GM23338 (cell line): ENCODE data around the gene HBM. TPM values are rescaled to one million over a fixed set of nuclear protein-coding genes. Genes with fewer than 3 reads are reported as not detected.
"Not testable (repeated sequence)": the region's sequence is repeated elsewhere in the genome, so short reads cannot be mapped to it uniquely, and the experiment has no call there.

Source experiments
- ATAC-seq: fragments of 200-7000 bp; cut with Tn5 transposase; 3 replicates; pipeline ENCODE4 v1.9.1; 2020
- DNase-seq: peaks from one replicate; pipeline ENCODE4 v3.0.0-alpha.2; 2015; ENCODE audit warnings: low spot score
- H2AFZ ChIP-seq: fragments of 200-600 bp; sonication (generic); 2 replicates; pipeline ENCODE4 v1.8.0; 2016; ENCODE audit warnings: antibody characterized with exemption, mild to moderate bottlenecking, moderate library complexity
- H3F3A ChIP-seq: fragments of 200-600 bp; sonication (generic); replicated peaks from 2 replicates; pipeline ENCODE4 v1.8.0; 2017; ENCODE audit warnings: antibody characterized with exemption, mixed run types, low read depth
- H3K27ac ChIP-seq: fragments of 200-600 bp; sonication (generic); 2 replicates; pipeline ENCODE4 v1.6.1; 2016; ENCODE audit warnings: low read depth
- H3K27me3 ChIP-seq: fragments of 200-600 bp; sonication (generic); 2 replicates; pipeline ENCODE4 v1.8.0; 2016; ENCODE audit warnings: mild to moderate bottlenecking, mixed run types, moderate library complexity; ENCODE audit not compliant: insufficient read depth
- H3K36me3 ChIP-seq: fragments of 200-600 bp; sonication (generic); 2 replicates; pipeline ENCODE4 v1.8.0; 2016; ENCODE audit warnings: mild to moderate bottlenecking; ENCODE audit not compliant: insufficient read depth
- H3K4me1 ChIP-seq: fragments of 200-600 bp; sonication (generic); 2 replicates; pipeline ENCODE4 v1.8.0; 2016; ENCODE audit warnings: mild to moderate bottlenecking, moderate library complexity; ENCODE audit not compliant: insufficient read depth
- H3K4me2 ChIP-seq: fragments of 200-600 bp; sonication (generic); 2 replicates; pipeline ENCODE4 v1.7.1; 2017; ENCODE audit warnings: mixed run types
- H3K4me3 ChIP-seq: fragments of 200-600 bp; sonication (generic); 2 replicates; pipeline ENCODE4 v1.6.1; 2016; ENCODE audit warnings: mixed run types
- H3K79me2 ChIP-seq: fragments of 200-600 bp; sonication (generic); replicated peaks from 2 replicates; pipeline ENCODE4 v1.8.0; 2017; ENCODE audit warnings: mild to moderate bottlenecking; ENCODE audit not compliant: insufficient read depth
- H3K9me2 ChIP-seq: fragments of 200-600 bp; sonication (generic); 2 replicates; pipeline ENCODE4 v1.8.0; 2017; ENCODE audit not compliant: insufficient read depth
- H4K20me1 ChIP-seq: fragments of 200-600 bp; sonication (generic); replicated peaks from 2 replicates; pipeline ENCODE4 v1.8.0; 2017; ENCODE audit warnings: mild to moderate bottlenecking; ENCODE audit not compliant: insufficient read depth
- H3K27ac Mint-ChIP-seq: 2 replicates; pipeline ENCODE4 v1.8.0; 2020; ENCODE audit warnings: inconsistent platforms, mild to moderate bottlenecking, moderate library complexity, mixed read lengths
- H3K27me3 Mint-ChIP-seq: 3 replicates; pipeline ENCODE4 v1.8.0; 2022; ENCODE audit warnings: low read depth, mild to moderate bottlenecking, moderate library complexity, mixed read lengths, inconsistent platforms; ENCODE audit not compliant: insufficient read depth, poor library complexity
- H3K36me3 Mint-ChIP-seq: 3 replicates; pipeline ENCODE4 v1.8.0; 2021; ENCODE audit warnings: low read depth, mild to moderate bottlenecking, inconsistent platforms, moderate library complexity, mixed read lengths
- H3K4me1 Mint-ChIP-seq: 3 replicates; pipeline ENCODE4 v1.8.0; 2020; ENCODE audit warnings: mild to moderate bottlenecking, inconsistent platforms, mixed read lengths
- H3K4me3 Mint-ChIP-seq: 3 replicates; pipeline ENCODE4 v1.8.0; 2021; ENCODE audit warnings: moderate library complexity, mild to moderate bottlenecking, inconsistent platforms, mixed read lengths
- H3K9me3 Mint-ChIP-seq: 3 replicates; pipeline ENCODE4 v1.8.0; 2020; ENCODE audit warnings: moderate library complexity, mild to moderate bottlenecking, inconsistent platforms, mixed read lengths
- CREB1 ChIP-seq: fragments of 250-450 bp; sonication (Bioruptor Pico); IDR thresholded peaks from 2 replicates; pipeline ENCODE4 v1.5.0; 2020; ENCODE audit warnings: low read depth, mild to moderate bottlenecking, moderate library complexity
- EZH2 ChIP-seq: fragments of 200-600 bp; sonication (generic); IDR thresholded peaks from one replicate; pipeline ENCODE4 v1.8.0; 2017; ENCODE audit warnings: antibody characterized with exemption, mild to moderate bottlenecking, low read depth; ENCODE audit not compliant: unreplicated experiment
- EZH2phosphoT487 ChIP-seq: fragments of 200-600 bp; sonication (generic); IDR thresholded peaks from one replicate; pipeline ENCODE4 v1.8.1; 2018; ENCODE audit warnings: antibody characterized with exemption; ENCODE audit not compliant: unreplicated experiment
- JUNB ChIP-seq: IDR thresholded peaks from one replicate; pipeline ENCODE4 v1.6.1; 2016; ENCODE audit warnings: antibody characterized with exemption; ENCODE audit not compliant: unreplicated experiment
- NANOG ChIP-seq: IDR thresholded peaks from 2 replicates; pipeline ENCODE4 v1.6.1; 2016; ENCODE audit warnings: antibody characterized with exemption, borderline replicate concordance
- POLR2AphosphoS5 ChIP-seq: IDR thresholded peaks from 2 replicates; pipeline ENCODE4 v1.6.1; 2016; ENCODE audit warnings: antibody characterized with exemption, low read depth
- STAT1 ChIP-seq: IDR thresholded peaks from one replicate; pipeline ENCODE4 v1.6.1; 2016; ENCODE audit warnings: antibody characterized with exemption; ENCODE audit not compliant: unreplicated experiment
- ZNF114 ChIP-seq: fragments of 250-450 bp; sonication (Bioruptor Pico); IDR thresholded peaks from 2 replicates; pipeline ENCODE4 v1.5.0; 2020; ENCODE audit warnings: mild to moderate bottlenecking, moderate library complexity
- ZNF331 ChIP-seq: fragments of 250-450 bp; sonication (Bioruptor Pico); IDR thresholded peaks from 2 replicates; pipeline ENCODE4 v1.5.0; 2020; ENCODE audit warnings: low read depth, mild to moderate bottlenecking, moderate library complexity
- polyA plus RNA-seq: library from polyadenylated mRNA; unstranded; fragments of >200 nt; fragmentation: Nextera tagmentation; extraction: Ambion mirVana; gene quantifications from 2 replicates; pipeline ENCODE4 v1.2.1, GENCODE V29; 2016
- total RNA-seq: library from RNA; depleted of rRNA; stranded (reverse); fragments of >200 nt; shearing (Covaris generic); gene quantifications from 2 replicates; pipeline ENCODE4 v1.2.3, GENCODE V29; 2014
- TF ChIP-seq, protein P1 (sequence below): IDR thresholded peaks from one replicate; pipeline ENCODE4 v1.6.1; 2018; ENCODE audit warnings: antibody characterized with exemption; ENCODE audit not compliant: unreplicated experiment
- TF ChIP-seq, protein P2 (sequence below): IDR thresholded peaks from 2 replicates; pipeline ENCODE4 v1.6.1; 2016; ENCODE audit warnings: antibody characterized with exemption
- TF ChIP-seq, protein P3 (sequence below), 2 experiments: fragments of 200-600 bp in 1 of 2; sonication (generic) in 1 of 2; conservative IDR thresholded peaks; 2 replicates each; pipeline versions ENCODE4 v1.5.1 to v1.6.1; 2016 to 2017; ENCODE audit warnings: antibody characterized with exemption in 2 of 2, low read depth in 2 of 2, mild to moderate bottlenecking in 2 of 2, moderate library complexity in 1 of 2

HBM gene
- total and polyA plus RNA-seq, 2 experiments from 2014 or later = not detected

DNA sequence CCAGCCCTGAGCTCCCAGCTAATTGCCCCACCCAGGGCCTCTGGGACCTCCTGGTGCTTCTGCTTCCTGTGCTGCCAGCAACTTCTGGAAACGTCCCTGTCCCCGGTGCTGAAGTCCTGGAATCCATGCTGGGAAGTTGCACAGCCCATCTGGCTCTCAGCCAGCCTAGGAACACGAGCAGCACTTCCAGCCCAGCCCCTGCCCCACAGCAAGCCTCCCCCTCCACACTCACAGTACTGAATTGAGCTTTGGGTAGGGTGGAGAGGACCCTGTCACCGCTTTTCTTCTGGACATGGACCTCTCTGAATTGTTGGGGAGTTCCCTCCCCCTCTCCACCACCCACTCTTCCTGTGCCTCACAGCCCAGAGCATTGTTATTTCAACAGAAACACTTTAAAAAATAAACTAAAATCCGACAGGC, 4.3 kb downstream of the HBM start:
- H3F3A ChIP-seq = peaks cover 12% of the 10 kb centered on the region
- H3K27ac Mint-ChIP-seq, H4K20me1 ChIP-seq, H3K9me2 ChIP-seq, H3K36me3 ChIP-seq, H3K27ac ChIP-seq, H3K79me2 ChIP-seq, H3K9me3 Mint-ChIP-seq, H3K36me3 Mint-ChIP-seq, H2AFZ ChIP-seq: not testable (repeated sequence)
- peak overlapping the region; percentile 62 for H3K4me2 ChIP-seq
- TF ChIP-seq, protein P1, sequence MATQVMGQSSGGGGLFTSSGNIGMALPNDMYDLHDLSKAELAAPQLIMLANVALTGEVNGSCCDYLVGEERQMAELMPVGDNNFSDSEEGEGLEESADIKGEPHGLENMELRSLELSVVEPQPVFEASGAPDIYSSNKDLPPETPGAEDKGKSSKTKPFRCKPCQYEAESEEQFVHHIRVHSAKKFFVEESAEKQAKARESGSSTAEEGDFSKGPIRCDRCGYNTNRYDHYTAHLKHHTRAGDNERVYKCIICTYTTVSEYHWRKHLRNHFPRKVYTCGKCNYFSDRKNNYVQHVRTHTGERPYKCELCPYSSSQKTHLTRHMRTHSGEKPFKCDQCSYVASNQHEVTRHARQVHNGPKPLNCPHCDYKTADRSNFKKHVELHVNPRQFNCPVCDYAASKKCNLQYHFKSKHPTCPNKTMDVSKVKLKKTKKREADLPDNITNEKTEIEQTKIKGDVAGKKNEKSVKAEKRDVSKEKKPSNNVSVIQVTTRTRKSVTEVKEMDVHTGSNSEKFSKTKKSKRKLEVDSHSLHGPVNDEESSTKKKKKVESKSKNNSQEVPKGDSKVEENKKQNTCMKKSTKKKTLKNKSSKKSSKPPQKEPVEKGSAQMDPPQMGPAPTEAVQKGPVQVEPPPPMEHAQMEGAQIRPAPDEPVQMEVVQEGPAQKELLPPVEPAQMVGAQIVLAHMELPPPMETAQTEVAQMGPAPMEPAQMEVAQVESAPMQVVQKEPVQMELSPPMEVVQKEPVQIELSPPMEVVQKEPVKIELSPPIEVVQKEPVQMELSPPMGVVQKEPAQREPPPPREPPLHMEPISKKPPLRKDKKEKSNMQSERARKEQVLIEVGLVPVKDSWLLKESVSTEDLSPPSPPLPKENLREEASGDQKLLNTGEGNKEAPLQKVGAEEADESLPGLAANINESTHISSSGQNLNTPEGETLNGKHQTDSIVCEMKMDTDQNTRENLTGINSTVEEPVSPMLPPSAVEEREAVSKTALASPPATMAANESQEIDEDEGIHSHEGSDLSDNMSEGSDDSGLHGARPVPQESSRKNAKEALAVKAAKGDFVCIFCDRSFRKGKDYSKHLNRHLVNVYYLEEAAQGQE = peak; percentile 67
- TF ChIP-seq, protein P2, sequence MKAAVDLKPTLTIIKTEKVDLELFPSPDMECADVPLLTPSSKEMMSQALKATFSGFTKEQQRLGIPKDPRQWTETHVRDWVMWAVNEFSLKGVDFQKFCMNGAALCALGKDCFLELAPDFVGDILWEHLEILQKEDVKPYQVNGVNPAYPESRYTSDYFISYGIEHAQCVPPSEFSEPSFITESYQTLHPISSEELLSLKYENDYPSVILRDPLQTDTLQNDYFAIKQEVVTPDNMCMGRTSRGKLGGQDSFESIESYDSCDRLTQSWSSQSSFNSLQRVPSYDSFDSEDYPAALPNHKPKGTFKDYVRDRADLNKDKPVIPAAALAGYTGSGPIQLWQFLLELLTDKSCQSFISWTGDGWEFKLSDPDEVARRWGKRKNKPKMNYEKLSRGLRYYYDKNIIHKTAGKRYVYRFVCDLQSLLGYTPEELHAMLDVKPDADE = peak; percentile 65
- peaks cover 88% of the 10 kb centered on the region for H3K27me3 ChIP-seq
- H3K4me3 Mint-ChIP-seq = peak overlapping the region; percentile 34; the same call in 1 of the 3 replicates
- peak overlapping the region; percentile 27; the same call in 1 of the 2 replicates for H3K4me3 ChIP-seq
- DNase-seq (peak; percentile 40), ATAC-seq (peak; percentile 18)
- peaks cover 52% of the 10 kb centered on the region for H3K4me1 ChIP-seq
- peaks cover 85% of the 10 kb centered on the region for H3K27me3 Mint-ChIP-seq
- peaks cover 47% of the 10 kb centered on the region for H3K4me1 Mint-ChIP-seq

DNA sequence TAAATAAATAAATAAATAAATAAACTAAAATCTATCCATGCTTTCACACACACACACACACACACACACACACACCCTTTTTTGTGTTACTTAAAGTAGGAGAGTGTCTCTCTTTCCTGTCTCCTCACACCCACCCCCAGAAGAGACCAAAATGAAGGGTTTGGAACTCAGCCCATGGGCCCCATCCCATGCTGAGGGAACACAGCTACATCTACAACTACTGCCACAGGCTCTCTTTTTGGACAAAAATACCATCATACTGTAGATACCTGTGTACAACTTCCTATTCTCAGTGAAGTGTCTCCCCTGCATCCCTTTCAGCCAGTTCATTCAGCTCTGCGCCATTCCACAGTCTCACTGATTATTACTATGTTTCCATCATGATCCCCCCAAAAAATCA, 5.0 kb downstream of the HBM start:
- DNase-seq (no peak), ATAC-seq (no peak)
- peaks cover 85% of the 10 kb centered on the region for H3K27me3 Mint-ChIP-seq
- Histone ChIP-seq H3F3A (peaks cover 12% of the 10 kb centered on the region), H3K4me1 (peaks cover 49% of the 10 kb centered on the region), H3K27ac (no peak overlapping the region), H2AFZ (no peak overlapping the region), H3K4me2 (no peak overlapping the region), H4K20me1 (no peaks in the 10 kb centered on the region; the same call in 1 of the 2 replicates), H3K27me3 (peaks cover 88% of the 10 kb centered on the region), H3K79me2 (no peaks in the 10 kb centered on the region), H3K4me3 (no peak overlapping the region), H3K9me2 (no peaks in the 10 kb centered on the region), H3K36me3 (no peaks in the 10 kb centered on the region)
- no peak overlapping the region; the same call in 2 of the 3 replicates for H3K4me3 Mint-ChIP-seq
- H3K9me3 Mint-ChIP-seq = no peaks in the 10 kb centered on the region
- H3K27ac Mint-ChIP-seq = no peak overlapping the region
- no peaks in the 10 kb centered on the region; the same call in 2 of the 3 replicates for H3K36me3 Mint-ChIP-seq
- H3K4me1 Mint-ChIP-seq = peaks cover 52% of the 10 kb centered on the region
- TF ChIP-seq POLR2AphosphoS5 = no peak
- TF ChIP-seq STAT1 = no peak
- no peak for TF ChIP-seq CREB1
- TF ChIP-seq EZH2phosphoT487 = no peak
- no peak for TF ChIP-seq EZH2
- TF ChIP-seq, protein P1 = no peak
- TF ChIP-seq NANOG = no peak
- TF ChIP-seq, protein P3, sequence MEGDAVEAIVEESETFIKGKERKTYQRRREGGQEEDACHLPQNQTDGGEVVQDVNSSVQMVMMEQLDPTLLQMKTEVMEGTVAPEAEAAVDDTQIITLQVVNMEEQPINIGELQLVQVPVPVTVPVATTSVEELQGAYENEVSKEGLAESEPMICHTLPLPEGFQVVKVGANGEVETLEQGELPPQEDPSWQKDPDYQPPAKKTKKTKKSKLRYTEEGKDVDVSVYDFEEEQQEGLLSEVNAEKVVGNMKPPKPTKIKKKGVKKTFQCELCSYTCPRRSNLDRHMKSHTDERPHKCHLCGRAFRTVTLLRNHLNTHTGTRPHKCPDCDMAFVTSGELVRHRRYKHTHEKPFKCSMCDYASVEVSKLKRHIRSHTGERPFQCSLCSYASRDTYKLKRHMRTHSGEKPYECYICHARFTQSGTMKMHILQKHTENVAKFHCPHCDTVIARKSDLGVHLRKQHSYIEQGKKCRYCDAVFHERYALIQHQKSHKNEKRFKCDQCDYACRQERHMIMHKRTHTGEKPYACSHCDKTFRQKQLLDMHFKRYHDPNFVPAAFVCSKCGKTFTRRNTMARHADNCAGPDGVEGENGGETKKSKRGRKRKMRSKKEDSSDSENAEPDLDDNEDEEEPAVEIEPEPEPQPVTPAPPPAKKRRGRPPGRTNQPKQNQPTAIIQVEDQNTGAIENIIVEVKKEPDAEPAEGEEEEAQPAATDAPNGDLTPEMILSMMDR (conservative IDR thresholded peaks at IDR 0.05; ENCODE audit: low read depth in 2 of 2) = no peak
- no peak for TF ChIP-seq JUNB
- TF ChIP-seq ZNF331 (CRISPR knock-in tag) = no peak
- TF ChIP-seq ZNF114 (CRISPR knock-in tag) = no peak
- TF ChIP-seq, protein P2 = no peak
